NCI-H1048 (cell line): ENCODE data around the gene ANKRD13D.
A peak's percentile ranks its signal among the peaks of the same experiment; 100 is the strongest.

Experiments used
- DNase-seq: peaks from one replicate; lab custom pipeline; 2025; lab: John Stamatoyannopoulos, UW

The ANKRD13D gene

DNA sequence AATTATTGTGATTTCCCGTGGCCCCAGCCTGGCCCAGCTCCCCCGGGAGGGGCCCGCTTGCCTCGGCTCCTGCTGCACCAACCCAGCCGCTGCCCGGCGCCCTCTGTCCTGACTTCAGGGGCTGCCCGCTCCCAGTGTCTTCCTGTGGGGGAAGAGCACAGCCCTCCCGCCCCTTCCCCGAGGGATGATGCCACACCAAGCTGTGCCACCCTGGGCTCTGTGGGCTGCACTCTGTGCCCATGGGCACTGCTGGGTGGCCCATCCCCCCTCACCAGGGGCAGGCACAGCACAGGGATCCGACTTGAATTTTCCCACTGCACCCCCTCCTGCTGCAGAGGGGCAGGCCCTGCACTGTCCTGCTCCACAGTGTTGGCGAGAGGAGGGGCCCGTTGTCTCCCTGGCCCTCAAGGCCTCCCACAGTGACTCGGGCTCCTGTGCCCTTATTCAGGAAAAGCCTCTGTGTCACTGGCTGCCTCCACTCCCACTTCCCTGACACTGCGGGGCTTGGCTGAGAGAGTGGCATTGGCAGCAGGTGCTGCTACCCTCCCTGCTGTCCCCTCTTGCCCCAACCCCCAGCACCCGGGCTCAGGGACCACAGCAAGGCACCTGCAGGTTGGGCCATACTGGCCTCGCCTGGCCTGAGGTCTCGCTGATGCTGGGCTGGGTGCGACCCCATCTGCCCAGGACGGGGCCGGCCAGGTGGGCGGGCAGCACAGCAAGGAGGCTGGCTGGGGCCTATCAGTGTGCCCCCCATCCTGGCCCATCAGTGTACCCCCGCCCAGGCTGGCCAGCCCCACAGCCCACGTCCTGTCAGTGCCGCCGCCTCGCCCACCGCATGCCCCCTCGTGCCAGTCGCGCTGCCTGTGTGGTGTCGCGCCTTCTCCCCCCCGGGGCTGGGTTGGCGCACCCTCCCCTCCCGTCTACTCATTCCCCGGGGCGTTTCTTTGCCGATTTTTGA, 3.3 kb upstream of the ANKRD13D start:
- DNase-seq, result no peak

DNA sequence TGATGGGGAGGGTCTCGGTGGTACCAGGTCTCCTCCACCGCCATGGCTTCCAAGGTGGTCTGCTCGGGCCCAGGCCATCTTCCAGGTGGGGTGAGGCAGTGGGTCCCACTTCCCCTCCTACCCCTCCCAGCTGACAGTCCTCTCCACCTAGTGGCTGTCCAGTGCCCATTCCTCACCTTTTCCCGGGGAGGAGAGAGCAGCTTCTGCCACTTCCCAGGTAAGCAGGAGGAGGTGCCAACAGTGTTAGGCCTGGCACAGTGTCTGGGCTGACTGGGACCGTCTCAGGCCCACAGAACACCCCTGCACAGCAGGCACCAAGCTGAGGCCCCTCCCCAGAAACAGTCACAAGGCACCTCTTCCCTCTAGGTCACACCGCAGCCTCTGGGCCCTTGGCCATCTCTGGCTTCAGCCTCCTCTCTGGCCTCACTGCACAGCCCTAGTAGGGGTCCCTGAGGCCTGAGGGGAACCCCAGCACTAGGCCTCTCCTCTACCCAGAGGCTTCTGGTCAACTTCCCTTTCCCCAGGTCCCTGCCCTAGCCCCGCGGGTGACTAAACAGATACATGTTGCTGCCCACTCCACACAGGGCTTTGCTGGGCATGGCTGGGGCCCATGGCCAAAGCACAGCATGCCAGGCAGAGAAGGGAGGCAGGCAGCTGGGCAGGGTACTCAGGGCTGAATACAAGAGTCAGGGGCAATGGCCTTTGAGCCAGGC, 2.3 kb upstream of the ANKRD13D start:
- no peak for DNase-seq

DNA sequence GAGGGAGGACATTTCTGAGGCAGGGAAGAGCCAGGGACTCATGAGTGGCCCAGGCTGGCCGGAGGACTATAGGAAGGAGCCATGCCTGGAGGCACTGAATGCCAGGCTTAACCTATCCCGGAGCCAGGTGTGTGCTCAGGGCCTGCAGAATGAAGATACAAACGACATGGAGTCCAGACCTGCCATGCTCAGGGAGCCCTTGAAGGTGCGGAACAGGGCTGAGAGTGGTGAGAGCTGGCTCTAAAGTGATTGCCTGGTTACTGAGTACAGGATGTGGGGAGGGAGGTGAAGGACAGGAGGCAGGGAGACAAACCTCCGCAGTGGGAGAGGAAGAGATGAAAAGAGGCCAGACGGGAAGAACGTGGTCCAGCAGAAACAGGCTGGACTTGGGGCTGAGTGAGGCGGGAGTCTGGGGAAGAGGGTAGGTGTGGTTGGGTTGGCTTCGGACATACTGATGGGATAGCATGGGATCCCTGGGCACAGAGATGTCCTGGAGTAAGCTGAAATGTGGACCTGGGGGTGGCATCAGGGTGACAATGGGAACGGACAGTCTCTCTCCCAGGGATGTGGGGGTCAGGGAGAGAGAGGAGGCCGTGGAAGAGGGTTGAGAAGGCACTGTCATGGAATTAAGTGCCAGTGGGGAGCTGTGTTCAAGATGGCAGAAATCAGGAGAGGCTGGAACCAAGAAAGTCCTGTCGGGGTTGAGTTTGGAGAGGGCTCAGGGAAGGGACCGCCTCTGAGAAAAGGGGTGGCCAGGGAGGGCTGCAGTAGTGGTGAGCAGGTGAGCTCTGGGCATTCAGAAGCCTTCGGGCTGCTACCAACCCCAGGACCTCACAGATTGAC, 1.5 kb upstream of the ANKRD13D start:
- no peak for DNase-seq

DNA sequence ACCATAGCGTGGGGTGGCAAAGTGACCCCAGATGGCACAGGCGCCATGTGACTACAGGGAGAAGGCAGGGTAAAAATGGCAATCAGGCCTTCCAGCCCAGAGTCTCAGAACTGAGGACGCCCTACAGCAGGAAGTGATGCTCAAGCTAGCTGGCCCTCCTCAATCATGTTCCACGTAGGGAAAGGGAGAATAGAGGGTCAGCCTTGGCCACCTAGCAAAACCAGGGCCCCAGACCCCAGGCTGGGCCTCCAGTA, 978 bp upstream of the ANKRD13D start:
- no peak for DNase-seq

DNA sequence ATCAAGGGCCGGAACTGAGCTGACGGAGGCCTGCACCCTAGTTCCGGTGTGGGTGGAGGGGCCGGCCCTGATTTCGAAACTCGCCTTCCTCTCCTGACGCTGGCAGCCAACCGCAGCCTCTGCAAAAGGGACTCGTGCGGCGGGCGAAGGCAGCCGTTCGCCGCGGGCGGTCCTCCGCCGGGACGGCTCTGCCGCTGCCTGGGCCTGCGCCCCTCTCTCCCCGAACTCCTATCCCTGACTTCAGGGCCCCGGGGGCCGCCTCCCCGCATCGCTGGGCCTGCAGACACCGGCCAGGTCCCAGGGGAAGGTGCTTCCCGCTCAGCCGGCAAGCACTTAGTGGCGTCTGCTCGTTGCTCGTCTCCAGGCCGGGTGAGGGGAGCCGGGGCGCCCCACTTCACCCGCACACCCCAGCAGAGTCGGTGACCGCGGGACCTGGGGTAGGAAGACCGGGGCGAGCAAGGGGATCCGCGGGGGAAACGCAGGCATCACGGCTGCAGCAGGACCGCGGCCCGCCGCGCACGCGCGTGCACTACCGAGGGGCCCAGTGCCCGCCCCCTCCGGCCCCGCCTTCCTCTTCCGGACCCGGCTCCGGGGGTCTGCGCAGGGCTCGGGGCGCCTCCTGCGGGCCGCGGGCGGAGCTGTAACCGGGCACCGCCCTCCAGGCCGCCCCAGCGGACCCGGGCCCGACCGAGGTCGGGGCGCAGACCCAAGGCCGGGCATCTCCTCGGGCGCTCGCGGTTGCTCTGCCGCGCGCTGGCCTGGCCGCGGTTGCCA, 464 bp upstream of the ANKRD13D start:
- peak; percentile 78 for DNase-seq

DNA sequence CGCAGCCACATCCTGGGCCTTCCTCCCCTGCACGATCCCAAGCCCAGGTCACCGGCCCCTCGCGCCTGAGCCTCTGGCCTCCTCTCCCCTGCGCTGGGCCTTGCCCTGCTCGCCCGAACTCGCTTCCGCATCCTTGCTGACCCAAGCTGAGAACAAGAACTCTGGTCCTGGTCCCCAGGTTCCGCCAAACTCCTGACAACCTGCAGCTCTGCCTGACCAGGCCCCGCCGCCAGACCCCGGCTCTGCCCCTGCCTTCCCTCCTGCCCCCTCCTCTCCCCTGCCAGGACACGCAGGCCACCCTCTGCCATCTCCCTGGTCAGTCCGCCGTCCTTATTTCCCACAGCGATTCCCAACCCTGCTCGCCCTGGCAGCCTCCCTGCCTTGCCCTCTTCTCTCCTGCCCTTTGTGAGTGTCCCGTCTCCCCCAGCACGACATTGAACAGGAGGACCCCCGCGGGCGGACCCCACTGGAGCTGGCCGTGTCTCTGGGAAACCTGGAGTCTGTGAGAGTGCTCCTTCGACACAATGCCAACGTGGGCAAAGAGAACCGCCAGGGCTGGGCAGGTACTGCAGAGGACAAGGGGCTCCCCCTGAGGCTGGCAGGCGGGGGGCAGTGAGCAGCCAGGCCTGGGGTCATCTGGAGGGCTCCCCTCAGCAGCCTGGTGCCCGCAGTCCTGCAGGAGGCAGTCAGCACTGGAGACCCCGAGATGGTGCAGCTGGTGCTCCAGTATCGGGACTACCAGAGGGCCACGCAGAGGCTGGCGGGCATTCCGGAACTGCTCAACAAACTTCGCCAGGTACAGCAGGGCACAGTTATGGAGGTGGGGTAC, 762 bp downstream of the ANKRD13D start:
- DNase-seq, result no peak

DNA sequence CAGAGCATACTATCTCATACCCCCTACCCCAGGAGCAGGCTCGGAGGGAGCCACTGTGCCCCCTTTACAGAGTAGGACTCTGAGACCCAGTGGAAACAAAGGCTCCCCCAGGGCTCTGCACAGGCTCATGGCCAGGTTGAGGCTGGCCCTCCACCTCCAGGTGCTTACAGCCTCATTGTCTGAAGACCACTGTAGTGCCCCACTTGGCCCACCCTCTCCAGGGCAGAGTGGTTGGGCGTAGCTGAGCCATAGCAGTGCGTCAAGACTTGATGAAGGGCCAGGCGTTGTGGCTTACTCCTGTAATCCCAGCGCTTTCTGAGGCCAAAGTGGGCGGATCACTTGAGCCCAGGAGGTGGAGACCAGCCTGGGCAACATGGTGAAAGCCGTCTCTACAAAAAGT, 1.7 kb downstream of the ANKRD13D start:
- no peak for DNase-seq

DNA sequence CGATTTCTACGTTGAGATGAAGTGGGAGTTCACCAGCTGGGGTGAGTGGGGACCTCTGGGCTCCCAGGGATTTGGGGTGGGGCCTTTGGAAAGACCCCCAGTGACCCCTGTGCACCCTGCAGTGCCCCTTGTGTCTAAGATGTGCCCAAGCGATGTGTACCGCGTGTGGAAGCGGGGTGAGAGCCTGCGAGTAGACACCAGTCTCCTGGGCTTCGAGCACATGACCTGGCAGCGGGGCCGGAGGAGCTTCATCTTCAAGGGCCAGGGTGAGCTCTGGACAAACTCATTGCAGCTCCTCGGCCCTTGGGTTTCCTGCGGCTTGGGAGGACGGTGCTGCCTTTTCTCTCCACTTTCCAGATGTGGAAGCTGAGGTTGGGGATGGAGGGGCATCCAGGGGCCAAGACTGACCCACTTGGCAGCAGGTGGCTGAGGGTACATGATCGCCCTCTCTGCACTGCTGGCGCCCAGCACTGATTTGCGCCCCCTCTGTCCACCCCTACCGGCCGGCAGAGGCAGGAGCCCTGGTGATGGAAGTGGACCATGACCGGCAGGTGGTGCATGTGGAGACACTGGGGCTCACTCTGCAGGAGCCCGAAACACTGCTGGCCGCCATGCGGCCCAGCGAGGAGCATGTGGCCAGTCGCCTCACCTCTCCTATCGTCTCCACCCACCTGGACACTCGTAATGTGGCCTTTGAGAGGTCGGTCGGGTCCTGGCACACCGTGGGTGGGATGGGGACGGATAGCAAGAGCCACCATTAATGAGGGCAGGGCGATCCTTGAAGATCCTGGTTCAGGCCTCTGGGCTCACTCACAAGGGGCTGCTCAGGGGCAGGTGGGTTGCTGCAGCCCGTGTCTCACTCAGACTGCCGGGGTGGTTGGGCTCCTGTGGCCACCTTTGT, 2.6 kb downstream of the ANKRD13D start:
- DNase-seq, result no peak

DNA sequence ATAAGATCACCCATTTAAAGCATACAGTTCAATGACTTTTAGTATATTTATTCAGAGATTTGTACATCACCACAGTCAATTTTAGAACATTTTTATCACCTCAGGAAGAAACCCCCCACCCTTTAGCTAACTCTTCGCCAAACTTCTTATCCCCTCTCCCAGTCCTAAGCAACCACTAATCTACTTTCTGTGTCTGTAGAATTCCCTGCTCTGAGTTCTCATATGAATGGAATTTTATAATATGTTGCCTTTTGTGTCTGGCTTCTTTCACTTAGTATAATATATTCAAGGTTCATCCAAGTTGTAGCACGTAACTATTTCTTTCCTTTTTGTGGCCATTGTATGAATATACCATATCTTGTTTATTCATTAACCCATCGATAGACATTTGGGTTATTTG, 3.6 kb downstream of the ANKRD13D start:
- DNase-seq, result no peak

DNA sequence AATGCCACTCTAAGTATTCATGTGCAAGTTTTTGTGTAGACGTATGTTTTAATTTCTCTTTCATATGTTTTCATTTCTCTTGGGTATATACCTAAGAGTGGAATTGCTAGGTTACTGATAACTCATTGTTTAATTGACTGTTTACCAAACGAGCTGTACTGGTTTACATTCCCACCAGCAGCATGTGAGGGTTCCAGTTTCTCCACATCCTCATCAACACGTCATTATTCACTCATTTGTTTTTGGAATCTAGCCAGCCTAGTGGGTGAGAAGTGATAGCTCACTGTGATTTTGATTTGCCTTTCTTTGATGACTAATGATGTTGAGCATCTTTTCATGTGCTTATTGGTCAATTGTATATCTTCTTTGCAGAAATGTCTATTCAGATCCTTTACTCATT, 4.0 kb downstream of the ANKRD13D start:
- DNase-seq, result no peak

DNA sequence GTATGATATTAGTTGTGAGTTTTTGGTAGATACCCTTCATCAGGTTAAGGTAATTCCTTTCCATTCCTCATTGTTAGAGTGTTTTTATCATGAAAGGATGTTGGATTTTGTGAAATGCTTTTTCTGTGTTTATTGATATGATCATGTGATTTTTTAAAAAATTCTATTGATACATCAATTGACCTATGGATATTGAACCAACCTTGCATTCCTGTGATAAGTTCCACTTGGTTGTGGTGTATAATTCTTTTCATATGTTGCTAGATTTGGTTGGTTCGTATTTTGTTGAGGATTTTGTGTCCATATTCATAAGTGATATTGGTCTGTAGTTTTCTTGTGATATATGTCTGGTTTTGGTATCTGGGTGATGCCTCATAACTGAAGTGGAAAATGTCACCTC, 6.7 kb downstream of the ANKRD13D start:
- no peak for DNase-seq

DNA sequence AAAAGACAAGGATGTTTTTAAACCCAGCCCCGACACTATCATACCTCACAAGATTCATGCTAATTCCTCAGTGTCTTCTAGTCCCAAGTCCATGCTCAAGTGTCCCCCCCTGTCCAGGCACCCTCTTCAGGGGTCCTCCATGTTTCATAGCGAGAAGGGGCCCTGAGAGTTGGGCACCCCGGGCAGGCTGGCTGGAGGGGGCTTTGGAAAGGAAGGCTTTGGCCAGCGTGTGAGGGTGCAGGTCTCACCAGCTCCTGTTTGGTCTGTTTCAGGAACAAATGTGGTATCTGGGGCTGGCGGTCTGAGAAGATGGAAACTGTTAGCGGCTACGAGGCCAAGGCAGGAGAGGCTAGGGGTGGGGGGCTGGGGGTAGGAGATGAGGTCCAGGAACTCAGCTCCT, 9.7 kb downstream of the ANKRD13D start:
- no peak for DNase-seq

DNA sequence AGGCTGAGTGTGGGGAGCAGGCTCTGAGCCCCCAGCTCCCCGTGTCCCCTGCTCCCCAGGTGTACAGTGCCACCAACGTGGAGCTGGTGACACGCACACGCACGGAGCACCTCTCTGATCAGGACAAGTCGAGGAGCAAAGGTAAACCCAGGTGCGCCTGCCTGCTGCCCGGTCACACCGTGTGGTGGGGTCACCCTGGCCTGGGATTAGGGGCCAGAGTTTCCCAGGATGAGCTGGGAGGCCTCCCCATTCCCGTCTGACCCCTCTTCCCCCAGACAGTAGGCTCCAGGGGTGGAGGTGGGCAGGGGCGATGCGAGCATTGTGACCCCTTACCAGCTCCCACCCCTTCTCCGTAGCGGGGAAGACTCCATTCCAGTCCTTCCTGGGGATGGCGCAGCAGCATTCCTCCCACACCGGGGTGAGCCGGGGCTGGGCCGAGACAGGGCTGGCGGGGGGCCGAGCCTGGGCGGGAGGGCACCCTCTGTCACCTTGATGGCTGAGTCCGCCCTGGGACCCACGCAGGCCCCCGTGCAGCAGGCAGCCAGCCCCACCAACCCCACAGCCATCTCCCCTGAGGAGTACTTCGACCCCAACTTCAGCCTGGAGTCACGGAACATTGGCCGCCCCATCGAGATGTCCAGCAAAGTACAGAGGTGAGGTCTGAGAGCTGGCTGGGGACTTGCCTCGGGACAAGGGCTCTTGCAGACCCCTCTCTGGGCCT, 10.5 kb downstream of the ANKRD13D start:
- no peak for DNase-seq

DNA sequence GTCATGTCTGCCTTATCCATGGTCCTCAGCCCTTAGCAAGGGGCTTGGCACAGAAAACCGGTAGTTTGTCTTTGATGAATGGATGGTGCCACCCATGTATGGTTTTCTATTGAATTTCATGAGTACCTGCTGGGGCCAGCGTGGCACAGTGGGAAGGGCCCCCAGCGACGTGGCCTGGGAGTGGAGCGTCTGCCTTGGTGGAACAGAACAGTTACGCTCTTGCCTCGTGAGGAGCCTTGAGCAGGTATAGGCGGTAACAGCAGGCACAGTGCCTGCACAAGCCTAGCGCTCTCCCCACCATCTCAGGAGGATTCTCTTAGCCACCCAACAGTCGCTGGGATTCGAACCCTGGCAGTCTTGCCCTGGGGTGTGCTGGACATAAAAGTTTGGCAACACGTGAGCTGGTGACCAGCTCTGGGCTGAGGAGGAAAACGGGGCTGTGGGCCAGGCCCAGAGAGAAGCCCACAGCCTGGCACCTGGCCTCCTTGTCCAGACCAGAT, 11.2 kb downstream of the ANKRD13D start:
- DNase-seq, result no peak

DNA sequence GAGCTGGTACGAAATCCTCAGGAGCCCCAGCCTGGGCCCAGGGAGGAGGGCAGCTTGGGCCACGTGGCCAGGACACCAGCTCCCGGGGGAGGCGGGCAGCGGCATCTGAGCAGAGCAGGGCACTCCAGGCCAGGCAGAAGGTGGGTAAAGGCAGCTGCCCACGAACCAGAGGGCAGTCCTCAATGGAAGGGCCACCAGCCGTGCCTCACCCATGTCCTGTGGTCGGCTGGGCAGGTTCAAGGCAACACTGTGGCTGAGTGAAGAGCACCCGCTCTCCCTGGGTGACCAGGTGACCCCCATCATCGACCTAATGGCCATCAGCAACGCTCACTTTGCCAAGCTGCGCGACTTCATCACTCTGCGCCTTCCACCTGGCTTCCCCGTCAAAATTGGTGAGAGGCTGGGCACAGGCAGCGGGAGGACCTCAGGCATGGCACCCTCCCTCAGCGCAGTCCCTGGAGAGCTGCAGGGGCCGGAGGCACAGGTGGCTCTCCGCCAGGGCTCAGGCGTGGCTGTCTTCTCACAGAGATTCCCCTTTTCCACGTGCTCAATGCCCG, 11.7 kb downstream of the ANKRD13D start:
- DNase-seq, result no peak

DNA sequence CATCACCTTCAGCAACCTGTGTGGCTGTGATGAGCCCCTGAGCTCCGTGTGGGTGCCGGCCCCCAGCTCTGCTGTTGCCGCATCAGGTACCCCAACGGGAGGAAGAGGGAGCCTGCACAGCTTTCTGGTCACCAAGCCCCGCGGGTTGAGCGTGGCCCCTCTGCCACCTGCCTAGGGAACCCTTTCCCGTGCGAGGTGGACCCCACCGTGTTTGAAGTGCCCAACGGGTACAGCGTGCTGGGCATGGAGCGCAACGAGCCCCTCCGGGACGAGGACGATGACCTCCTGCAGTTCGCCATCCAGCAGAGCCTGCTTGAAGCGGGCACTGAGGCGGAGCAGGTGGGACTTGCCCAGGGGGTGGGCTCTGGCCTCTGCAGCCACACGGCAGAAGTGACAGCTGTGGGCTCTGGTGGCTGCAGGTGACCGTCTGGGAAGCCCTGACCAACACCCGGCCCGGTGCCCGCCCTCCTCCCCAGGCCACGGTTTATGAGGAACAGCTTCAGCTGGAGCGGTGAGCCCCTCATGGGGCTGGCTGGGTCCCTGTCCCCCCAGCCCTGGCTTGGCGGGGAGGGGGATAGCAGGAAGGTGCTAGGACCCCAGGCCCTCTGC, 12.3 kb downstream of the ANKRD13D start:
- no peak for DNase-seq

DNA sequence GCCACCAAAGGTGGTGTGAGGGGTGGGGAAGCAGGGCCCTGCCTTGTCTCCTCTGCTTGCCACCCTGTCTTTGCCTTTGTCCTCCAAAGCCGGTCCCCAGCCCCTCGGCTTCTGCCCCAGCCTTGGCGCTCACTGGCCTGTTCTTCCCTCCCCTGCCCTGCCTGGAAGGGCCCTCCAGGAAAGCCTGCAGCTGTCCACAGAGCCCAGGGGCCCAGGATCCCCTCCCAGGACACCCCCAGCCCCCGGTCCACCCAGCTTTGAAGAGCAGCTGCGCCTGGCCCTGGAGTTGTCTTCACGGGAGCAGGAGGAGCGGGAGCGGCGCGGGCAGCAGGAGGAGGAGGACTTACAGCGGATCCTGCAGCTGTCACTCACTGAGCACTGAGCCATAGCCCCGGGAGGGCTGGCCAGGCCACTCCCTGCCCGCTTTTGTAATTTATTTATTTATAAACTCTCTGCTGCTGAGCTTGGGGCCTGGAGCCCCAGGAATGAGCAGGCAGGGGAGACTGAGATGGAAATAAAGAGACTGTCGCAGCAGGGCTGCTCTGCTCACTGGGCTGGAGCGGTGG, 12.9 kb downstream of the ANKRD13D start:
- no peak for DNase-seq

DNA sequence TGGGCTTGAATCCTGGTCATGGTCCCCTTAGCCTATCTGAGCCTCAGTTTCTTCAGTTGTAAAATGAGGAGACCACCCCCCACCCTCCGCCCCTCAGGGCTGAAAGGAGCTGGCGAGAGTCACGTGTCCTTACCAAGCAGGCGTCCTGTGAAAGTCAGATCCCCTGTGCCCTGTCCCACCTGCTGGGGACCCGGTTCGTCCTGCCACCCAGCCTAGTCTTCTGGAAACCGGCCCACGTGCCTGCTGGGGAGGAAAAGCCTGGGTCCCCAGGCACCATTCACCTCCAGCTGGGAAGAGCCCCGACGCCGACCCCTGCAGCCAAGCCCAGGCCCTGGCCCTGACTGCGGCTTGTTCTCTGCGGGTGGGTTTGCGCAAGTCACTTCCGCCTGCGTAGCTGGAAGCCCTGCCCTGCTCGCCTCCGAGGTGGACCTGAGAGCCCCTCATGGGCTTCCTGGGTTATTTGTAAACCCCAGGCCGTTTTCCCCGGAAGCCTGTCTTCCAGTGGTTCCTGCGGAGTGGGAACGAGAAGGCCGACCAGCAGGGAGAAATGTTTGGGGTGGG, 13.5 kb downstream of the ANKRD13D start:
- DNase-seq, result no peak
